Stromal cell of bone marrow (primary cell): ENCODE measurements around the gene NIPBL.
"Not testable (repeated sequence)": the region's sequence is repeated elsewhere in the genome, so short reads cannot be mapped to it uniquely, and the experiment has no call there.

Experiments used
- DNase-seq: peaks from one replicate; pipeline ENCODE4 v3.0.0-alpha.2; 2012; ENCODE audit warnings: low read depth

Gene NIPBL

DNA sequence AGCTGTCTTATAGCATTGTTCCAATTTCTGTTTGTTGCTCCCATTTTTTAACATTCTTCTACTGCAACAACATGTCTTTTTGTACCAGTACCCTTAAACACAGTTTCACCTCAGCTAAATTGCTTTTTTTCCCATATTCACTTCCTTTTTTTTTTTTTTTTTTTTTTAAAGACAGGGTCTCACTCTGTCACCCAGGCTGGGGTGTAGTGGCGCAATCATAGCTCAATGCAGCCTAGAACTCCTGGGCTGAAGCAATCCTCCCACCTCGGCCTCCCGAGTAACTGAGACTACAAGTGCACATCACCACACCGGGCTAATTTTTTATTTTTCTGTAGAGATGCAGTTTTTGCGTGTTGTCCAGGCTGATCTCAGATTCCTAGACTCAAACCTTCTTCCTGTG lies 161.3 kb downstream of the NIPBL start:
- no peak for DNase-seq

DNA sequence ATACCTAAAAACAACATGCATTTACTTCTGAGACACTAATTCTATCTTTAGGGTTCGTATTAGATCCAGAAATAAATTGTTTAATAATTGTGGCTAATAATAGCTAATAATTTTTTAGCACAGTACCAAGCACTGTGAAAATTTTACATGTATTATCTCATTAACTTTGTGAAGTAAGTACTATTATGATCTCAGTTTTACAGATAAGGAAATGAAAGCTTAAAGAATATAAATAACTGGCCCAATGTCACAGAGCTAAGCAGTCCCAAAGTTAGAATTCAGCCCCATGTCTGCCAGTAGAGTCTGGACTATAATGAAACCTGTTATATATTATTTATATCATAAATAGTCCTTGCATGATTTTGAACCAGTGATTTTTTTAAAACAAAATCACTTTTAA lies 163.3 kb downstream of the NIPBL start:
- no peak for DNase-seq

DNA sequence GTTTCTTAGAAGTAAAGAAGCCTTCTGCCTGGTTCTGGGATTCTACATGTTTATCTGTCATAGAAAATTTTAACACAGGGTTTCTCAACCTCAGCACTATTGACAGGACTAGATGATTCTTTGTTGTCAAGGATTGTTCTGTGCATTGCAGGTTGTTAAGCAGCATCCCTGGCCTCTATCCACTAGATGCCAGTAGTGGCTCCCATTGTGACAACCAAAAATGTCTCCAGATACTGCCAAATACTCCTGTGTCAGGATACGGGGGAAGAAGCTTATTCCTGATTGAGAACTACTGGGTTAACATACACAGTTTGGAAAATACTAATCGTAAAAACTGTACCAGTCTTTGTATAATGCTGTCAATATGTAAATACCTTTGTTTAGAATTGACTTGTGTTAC lies 167.1 kb downstream of the NIPBL start:
- no peak for DNase-seq

DNA sequence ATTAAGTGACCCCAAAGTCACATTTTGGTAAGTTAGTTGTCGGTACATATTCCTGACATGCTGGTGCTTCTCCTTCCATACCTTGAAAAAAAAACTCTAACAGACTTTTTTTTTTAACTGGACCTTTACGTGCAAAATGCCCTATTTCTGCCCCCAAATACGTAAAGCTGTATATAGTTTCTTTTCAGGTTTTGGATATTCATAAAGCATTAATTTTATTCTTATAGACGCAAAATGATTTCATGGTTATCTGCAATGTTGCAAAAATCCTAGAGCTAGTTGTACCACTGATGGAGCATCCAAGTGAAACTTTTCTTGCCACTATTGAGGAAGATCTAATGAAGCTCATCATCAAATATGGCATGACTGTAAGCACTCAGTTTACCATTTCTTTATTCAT lies 167.6 kb downstream of the NIPBL start:
- DNase-seq, result no peak

DNA sequence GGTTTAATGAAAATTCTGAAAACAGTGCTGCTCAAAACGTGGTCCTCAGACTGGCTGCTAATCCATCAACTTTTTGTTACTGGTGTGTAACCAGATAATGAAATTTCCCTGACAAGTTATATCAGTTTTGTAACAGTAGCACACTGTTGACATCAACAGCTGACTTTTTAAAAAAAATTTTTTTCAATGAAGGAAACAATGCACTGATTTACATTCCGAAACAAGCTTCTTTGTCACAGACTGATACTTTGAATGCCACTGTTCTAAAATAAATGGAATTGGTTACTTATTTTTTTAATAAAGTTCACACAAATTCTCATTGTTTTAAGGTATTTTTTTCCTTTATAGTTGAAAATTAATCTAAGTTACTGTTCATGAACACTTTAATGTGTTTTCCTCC lies 169.1 kb downstream of the NIPBL start:
- no peak for DNase-seq

DNA sequence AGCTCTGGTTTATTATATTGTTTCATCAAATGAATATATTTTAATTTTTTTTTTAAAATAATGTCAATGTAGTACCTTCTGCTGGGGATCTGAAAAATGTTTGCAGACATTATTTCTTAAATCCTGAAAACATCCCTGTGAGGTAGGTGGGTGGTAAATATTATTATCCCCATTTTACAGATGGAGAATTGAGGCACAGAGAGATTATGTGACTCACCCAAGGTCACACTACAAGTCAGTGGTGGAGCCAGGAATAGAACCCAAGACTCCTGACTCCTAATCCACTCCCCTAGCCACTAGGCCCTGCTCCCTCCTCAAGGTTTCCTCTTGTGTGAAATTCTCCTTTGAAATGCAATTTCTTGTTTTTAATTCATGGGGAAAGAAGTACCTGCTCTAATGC lies 171.4 kb downstream of the NIPBL start:
- no peak for DNase-seq

DNA sequence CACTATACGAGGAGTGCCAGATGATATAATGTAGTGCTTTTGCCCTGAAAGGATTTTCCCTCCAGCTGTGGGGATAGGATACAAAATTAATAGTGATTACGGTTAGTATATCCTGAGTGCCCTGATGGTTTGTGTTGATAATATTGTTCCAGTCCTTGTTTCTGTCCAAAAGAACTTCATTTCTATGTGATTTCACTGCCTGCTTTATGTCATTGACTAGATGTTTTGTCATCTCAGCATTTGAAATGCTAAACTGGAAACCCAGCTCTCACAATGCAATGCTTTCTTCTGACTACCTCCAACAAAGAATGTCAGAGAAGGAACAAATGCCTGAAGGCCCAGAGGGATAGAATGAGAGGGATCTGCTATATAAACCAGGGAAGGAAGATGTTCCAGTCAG lies 177.8 kb downstream of the NIPBL start:
- DNase-seq, result no peak

DNA sequence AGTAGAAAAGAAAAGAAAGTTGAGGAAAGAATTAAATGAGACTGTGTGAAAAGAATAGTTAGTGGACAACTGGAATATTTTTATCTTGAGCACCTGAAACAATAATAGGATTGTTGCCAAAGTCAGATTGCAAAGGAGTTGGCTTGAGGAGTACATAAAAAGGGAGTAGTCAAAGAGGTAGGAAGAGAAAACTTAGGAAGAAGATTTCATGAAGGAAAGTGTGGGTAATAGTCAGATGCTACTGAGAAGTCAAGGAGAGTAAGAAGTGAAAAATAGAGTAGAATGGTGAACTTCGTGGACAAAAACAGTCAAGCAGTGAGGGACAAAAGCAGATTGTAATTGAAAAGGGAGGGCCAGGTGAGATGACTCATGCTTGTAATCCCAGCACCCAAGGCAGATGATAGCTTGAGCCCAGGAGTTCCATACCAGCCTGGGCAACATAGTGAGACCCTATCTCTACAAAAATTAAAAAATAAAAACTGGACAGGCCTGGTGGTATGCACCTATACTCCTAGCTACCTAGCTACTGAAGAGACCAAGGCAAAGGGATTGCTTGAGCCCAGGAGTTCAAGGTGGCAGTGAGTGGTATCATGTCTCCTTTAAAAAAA lies 178.9 kb downstream of the NIPBL start:
- DNase-seq, result no peak

DNA sequence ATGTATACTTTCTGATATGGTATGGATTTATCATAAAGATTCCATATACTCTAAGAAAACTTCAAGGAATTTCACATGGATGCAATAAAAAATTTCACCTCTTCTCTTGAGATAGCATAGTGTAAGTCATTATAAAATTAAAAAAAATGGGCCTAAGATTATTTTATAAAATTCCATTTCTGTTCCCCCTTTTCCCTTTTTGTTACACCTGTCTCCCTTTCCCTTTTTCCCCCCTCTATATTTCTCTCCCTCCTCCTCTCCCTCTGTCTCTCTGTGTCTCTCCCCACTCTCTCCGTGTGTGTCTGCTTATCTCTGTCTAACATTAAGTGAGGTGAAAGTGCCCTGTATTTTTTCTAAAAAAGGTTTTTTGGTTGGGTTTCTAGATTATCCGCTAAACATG lies 180.2 kb downstream of the NIPBL start:
- no peak for DNase-seq

DNA sequence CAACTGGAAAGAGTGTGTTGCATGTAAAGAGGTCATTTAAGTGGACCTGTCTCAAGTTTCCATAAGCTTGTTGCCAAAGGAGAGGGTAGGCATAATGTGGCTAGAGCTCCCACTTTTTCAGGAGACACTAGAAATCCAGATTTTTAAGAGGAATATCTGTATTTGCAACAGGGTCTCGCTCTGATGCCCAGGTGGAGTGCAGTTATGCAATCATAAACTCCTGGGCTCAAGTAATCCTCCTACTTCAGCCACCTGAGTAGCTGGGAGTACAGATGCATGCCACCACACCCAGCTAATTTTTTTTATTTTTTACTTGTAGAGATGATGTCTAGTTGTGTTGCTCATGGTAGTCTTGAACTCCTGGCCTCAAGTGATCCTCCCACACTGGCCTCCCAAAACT lies 183.5 kb downstream of the NIPBL start:
- no peak for DNase-seq

DNA sequence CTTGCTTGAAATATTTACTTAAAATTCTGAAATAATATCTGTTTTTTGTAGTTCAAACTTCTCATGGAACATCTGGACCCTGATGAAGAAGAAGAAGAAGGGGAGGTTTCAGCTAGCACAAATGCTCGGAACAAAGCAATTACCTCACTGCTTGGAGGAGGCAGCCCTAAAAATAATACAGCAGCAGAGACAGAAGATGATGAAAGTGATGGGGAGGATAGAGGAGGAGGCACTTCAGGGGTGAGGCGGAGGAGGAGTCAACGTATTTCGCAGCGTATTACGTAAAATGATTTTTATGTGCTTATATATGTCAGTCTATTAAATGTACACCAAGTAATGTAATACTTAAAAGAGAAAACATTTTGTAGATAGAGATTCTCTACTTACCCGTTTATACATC lies 187.2 kb downstream of the NIPBL start:
- DNase-seq, result no peak

DNA sequence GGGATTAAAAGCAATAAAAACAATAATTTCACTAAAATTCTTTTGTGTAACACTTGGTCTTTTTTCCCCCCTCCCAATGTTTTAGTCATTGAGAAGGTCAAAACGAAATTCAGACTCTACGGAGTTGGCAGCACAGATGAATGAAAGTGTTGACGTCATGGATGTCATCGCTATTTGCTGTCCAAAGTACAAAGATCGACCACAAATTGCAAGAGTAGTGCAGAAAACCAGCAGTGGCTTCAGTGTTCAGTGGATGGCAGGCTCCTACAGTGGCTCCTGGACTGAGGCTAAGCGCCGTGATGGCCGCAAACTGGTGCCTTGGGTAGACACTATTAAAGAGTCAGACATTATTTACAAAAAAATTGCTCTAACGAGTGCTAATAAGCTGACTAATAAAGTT lies 187.9 kb downstream of the NIPBL start:
- no peak for DNase-seq

DNA sequence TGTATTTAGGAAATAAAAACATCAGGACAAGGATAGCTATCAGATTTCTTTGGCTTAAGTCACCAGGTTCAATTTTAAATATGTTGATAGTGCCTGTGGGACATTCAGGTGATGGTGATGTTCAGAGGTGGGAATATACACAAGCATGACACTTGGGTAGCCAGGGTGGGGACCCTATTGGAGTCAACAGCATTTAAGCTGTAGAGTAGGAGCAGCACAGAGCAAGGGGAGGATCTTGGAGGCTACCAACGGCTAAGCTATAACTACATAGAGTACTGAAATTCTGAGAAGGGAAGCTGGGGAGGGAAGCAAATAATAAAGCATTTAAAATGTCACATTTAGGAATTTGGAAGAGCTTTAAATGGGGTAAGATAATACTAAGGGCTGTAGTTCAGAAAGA lies 194.9 kb downstream of the NIPBL start:
- DNase-seq, result no peak

DNA sequence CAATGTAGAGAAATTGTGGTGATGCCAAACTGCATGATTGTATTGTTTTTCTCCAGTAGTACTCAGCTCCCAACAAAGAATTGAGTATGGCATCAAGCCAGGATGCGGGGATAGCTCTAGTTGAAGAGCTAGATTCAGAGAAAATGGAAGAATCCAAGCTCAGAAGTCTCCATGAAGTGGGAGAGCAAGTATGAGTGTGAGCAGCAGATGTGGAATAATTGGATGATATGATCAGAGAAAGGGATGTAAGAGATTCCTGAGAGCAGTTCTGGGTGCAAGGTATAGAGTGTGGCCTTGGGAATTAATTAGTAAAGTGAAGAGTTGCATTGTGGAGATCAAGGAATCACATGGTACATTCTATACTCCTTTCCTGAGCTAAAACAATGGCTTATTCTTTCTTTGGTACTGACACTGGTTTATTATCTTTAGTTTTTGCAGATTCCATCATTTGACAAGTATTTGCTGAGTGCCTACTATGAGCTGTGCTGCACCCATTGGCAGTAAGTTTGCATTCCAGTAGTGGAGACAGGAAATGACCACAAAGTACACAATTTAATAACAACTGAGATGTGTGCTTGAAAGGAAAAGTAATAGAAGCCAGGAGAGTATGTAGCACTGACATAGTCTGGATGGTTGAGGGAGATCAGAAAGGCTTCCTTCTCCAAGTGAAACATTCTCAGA lies 195.5 kb downstream of the NIPBL start:
- DNase-seq, result peak; percentile 57

DNA sequence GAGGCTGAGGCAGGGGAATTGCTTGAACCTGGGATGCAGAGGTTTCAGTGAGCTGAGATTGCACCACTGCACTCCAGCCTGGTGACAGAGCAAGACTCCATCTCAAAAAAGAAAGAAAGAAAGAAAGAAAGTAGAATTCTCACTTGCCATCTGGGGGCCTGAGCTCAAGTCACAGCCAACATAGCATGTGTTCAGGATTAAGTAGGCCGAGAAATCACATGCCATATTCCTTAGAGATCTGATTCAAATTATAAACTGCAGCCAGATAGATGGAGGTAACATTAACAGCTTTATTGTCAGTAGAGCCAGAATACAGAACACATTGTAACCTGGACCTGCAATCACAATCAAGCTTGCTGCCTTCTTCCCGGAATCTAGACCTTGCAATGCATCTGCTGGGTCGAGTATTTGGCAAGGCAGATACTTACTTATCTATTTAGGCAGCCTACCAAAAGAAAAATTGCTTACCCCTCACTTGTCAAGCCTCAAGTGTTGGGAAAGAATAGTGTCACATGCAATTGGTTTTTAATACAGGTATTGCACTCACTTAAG lies 198.9 kb downstream of the NIPBL start:
- DNase-seq, result no peak

DNA sequence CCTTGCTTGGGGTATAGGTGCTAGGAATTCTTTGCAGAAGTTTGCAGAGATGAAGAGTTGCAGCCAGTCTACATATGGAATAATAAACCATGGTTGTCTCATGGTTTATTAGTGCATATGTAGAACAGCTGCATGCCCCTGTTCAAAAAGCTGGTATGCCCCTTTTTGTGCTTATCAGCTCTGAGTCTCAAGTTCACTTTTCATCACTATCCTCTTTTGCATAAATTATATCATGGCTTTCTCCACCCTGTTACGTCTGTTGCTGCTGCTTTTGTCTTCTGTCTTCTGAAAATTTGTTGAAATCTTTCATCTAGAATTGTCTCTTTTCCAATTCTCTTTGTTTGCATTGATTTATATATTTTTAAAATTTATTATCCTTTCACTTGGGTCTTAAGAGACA lies 200.6 kb downstream of the NIPBL start:
- DNase-seq, result no peak

DNA sequence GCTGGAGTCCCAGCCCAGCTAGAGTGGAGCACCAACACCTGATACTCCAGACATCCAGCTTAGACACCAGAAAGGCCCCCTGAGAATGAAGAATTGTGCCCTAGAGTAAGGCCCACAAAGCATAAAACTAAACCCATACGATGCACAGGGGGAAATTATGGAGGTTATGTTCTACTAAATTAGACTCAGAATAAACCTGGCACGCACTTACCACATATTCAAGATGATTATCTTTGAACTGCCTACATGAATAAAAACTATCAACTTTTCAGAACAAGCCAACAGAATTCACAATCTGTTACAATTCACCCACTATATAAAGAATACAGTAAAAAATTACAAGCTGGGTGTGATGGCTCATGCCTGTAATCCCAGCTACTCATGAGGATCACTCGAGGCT lies 204.1 kb downstream of the NIPBL start:
- DNase-seq, result no peak

DNA sequence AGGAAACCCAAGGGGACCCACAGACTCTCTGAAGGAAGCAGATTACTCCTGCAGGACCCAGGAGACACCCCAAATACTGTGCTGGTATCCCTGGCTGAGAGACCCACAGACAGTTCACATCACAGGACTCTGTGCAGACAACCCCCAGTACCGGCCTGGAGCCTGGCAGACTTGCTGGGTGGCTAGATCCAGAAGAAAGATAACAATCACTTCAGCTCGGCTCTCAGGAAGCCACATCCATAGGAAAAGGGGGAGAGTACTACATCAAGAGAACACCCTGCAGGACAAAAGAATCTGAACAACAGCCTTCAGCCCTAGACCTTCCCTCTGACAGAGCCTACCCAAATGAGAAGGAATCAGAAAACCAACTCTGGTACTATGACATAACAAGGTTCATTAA lies 206.4 kb downstream of the NIPBL start:
- DNase-seq, result not testable (repeated sequence)

DNA sequence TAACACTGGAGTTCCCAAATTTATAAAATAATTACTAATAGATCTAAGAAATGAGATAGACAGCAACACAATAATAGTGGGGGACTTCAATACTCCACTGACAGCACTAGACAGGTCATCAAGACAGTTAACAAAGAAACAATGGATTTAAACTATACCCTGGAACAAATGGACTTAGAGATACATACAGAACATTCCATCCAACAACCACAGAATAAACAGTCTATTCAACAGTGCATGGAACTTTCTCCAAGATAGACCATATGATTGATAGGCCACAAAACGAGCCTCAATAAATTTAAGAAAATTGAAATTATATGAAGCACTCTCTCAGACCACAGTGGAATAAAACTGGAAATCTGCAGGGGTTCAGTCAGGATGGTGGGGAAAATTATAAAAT lies 209.5 kb downstream of the NIPBL start:
- not testable (repeated sequence) for DNase-seq

DNA sequence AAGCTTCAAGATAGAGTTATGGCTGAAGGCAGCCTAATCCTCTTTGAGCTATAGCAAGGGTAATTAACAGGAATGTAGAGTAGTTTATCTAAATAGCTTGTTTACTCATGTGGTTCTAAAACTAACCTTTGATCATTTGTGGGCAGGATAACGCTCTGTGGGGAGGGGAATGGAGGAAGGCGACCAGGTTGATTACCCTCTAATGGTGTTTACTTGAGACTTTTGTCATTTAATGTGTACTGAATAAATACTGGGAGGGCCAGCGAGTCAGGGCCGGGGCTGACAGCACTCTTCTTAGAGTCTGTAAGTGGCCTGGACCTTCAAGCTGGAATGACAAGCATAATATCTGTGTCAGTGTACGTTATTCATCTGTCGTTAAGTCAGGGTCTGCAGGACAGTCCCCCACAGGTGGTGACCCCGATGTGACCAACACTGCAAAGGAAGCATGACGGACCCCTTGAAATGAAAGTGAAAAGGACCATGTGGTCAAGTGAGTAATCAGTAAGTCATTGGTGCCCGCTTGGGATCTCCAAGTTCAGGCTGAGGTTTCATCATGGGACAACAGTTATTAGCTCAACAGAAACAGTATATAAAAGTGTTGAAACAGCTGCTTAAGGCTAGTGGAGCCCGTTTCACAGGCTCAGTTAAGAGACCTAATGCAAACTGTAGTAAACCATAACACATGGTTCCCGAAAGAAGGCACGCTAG lies 210.1 kb downstream of the NIPBL start:
- peak; percentile 8 for DNase-seq

DNA sequence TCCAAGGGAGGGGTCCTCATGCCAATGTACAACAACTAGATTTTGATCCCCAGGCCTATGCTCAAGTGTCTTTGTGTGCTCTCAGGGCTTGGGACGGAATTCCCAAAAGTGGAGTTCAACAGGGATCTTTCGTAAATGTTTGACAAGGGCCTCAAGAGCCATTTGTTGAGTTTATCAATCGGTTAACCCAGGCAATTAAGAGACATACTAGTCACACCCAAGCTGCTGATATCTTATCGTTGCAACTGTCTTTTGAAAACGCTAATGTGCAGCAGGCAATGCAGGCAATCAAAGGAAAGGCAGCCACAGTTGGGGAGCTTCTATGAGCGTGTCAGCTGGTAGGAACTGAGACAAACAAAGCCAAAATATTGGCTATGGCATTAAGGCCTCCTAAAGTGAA lies 211.4 kb downstream of the NIPBL start:
- DNase-seq, result no peak

DNA sequence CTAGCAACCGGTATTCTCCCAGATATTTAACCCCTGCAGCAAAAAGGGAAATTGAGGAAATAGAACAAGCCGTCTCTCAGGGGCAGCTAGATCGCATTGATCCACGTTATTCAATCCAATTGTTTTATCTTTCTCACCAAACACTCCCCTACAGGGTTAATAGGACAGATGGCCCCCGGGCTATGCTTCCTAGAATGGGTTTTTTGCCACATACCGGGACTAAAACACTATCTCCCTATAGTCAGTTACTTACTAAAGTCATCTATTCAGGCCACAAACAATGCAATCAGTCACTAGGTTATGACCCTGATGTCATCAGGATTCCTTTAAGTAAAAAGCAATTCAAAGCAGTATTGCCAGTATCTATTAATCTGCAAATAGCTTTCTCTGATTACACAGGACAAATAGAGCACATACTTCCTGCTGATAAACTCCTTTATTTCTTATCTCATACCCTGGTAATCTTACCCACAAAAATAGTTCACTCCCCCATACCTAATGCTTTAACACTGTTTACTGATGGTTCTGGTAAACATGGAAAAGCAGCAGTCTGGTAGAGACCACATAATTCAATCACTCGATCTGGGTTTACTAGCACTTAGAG lies 213.7 kb downstream of the NIPBL start:
- DNase-seq, result no peak

DNA sequence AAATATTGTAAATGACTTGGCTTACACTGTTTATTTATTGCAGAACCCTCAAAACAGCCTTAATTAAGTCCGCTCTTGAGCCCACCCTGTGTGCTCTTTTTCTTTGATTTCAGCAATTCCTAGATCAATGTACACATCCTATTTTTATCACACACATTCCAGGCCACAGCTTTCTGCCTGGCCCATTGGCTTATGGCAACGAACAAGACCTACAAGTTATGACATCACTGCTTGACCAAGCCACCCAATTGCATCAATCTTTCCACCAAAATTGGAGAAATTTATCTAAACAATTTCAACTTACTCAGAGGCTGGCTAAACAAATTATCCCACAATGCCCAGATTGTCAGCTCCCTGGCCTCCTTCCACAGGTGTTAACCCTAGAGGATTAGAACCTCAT lies 214.2 kb downstream of the NIPBL start:
- no peak for DNase-seq
